HG03432 (cell line): ENCODE data around the gene ENOX1.

ENCODE experiments used
- ATAC-seq: cut with Tn5 transposase; IDR thresholded peaks from one replicate; pipeline ENCODE4 v1.9.1; 2021; ENCODE audit warnings: mild to moderate bottlenecking, moderate library complexity; ENCODE audit not compliant: unreplicated experiment

The ENOX1 gene

DNA sequence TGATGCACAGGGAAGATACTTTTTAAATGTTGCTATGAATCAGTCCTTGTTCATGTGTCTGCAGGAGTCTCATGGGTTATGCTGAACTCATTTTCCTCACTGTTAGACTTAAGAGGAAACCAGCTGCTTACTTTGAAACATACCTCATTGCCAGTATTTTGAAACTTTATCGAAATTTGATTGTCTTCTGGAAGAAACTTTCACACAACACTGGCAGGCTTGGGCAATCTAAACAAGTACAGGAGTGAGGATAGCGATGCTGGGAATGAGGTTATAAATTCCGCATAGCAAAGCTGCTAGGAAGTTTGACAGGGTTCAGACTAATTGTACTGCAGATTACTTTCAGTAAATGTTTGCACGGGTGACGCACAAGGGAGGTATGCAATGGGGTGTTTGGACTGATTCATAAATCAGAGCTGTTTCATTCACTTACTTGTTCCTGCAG, 517.7 kb downstream of the ENOX1 start:
- no peak for ATAC-seq

DNA sequence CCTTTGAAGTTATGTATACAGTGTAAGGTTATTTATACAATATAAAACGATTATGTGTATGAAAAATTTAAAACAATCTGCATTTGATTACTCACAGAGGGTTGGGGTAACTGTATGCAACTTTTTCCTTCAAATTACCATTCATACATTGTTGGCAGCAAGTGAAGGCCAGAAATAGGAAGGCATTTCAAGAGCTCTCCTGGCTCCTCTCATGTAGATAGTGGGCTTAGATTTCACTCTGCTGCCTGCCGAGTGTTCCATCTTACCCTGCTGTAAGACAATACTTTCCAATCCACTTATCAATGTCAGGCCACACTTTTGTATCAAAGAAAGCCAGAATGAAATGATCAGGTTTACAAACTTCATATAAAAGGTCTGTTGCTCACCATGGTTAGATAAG, 518.1 kb downstream of the ENOX1 start:
- no peak for ATAC-seq

DNA sequence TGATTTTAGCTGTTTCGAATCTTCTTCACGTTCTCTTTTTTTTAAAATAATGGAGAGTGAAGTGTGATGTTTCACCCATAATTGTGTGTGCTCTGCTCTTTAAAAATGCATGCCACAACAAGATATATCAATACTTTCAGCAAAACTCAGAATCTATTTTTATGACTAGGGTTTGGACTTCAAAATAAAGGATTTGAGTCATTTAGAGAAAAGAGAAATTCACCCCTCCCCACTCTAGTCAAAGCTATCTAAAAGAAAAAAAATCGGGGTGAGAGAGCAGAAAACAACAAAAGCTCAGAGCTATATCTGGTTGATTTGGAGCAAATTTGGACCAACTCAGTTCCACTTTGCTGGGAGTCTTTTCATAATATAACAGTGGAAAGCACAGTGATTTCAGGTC, 518.9 kb downstream of the ENOX1 start:
- ATAC-seq = no peak

DNA sequence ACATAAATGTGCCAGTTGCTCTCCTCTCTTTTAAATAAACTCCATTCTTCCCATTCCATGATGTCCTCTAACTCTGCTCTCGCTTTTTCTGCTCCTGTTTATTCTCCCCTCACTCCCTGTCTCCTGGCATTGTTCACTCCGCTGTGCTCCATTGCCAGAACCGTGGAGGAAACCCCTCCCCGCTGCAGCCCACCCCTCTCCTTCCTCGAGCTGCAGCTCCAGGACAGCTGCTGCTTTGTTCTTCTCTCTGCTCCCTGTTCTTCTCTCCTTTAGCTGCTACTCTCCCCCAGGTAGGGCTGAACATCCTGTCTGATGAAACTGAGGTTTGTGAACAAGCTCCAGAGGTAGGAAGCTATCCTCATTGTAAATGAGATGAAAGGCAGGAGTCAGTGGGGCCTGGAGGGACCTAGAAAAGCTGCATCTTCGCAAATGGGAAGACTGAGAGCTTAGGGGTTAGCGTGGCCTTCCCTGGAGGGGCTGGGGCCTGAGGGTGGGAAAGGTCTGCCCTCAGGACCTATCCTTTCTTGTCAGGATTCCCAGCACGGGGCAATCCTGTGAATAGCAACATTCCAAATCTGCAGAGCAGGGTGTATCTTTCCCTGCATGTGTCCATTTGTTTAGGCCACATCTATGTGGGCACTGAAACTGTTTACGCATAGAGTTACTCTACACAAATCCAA, 519.7 kb downstream of the ENOX1 start:
- ATAC-seq = no peak

DNA sequence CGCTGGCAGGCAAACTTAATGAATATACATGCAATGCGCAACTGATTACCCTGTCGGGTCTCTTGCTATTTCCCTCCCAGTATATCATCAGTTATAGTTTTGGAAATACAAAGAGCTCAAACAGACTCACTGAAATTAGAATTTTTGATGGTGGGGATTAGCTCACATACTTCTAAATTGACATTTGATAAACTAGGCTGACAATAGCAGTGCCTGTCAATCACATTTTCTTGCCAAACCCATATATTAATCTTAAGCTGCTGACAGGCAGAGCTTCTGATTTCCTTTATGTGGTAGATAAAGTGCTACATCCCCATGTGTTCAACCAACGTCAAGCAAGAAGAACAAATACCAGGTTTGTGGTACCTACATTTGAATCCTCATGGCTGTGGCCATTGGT, 521.7 kb downstream of the ENOX1 start:
- ATAC-seq = no peak

DNA sequence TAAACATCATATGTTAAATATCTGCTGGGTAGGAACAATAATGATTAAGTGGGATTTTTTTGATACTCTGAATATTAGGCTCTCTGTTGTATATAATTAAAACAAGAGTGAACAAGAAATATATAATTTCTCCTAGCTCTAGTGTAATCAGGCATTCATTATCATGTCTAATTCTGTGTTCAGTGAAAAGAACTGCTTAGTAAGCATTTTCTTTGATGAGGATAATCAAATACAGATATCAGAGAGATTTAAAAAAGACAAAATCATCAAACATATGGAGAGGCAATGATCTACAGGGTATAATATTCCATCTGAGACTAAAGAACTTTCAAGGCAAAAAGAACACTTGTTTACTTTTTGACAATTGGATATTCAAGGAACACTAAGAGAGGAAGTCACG, 522.3 kb downstream of the ENOX1 start:
- no peak for ATAC-seq

- peak; percentile 39 for ATAC-seq
Measured at GRCh38 chr13:43263047-43263446, 523.7 kb downstream of the ENOX1 start.

DNA sequence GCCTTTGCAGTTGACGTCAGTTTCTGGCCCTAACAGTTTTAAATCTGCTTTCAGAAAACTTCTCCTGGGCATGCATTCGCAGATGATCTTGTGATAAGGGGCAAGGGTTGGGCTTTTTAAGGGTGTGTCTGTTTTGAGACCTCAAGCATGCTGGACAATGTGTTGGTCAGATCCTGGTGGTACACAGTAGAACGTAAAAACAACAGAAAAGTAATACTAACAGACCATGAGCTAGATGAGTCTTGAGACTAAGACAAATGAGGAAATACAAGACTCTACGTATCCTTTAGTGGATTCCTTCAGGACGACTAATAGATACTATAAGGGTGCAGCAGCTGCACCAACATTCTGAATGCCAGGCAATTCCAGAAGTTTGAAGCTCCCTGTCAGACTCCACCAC, 525.8 kb downstream of the ENOX1 start:
- no peak for ATAC-seq

DNA sequence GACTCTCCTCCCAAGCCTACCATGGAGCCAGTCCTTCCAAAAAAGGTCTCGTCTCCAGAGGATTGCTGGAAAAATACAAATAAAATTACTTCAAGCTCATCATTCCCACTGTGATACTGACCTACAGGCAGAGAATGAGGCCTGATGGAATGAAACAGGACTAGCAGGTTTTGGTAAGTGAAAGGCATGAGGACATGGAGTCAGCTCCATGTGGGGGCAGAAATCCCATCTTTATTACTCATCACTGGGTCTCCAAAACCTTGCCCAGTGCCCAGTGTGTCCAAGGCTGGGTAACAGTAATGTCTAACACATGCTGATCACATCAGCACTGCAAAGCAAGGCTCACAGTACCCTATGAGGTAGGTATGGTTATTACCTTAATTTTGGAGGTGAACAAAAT, 528.0 kb downstream of the ENOX1 start:
- no peak for ATAC-seq

DNA sequence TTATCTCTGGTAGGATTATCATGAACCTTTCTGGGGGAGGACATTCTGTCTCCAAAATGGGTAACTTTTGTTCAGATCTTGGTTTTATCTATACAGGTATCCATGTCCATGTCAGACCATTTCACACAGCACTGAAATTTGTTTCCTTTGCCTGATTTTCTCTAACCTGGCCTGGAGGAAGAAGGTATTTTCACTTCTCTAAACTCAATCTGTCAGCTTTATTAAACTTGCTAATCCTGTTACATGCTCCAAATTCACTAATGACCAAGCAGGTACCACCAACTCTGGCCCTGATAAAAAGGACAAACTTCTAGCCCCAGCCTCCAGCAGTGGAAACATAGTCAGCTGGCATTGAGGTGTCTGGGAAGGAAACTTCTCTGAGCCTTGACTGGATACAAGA, 529.0 kb downstream of the ENOX1 start:
- ATAC-seq = no peak

DNA sequence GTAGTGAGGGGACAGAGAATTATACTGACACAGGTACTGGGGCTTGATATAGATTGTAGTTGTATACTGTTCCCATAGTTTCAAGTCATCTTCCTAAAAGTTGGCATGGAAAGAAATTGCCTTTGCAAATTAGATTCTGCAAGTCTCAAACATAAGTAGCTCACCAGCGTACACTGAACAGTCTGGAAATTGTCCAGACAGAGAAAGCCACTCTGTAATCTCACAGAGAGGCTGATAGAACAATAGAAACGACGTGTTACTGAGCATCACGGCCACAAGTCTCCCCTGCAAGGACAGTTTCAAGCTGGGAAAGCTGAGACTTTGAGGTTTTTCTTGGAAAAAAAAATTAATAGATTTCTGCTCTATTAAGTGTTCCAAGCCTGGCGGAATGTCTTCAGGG, 534.8 kb downstream of the ENOX1 start:
- no peak for ATAC-seq

DNA sequence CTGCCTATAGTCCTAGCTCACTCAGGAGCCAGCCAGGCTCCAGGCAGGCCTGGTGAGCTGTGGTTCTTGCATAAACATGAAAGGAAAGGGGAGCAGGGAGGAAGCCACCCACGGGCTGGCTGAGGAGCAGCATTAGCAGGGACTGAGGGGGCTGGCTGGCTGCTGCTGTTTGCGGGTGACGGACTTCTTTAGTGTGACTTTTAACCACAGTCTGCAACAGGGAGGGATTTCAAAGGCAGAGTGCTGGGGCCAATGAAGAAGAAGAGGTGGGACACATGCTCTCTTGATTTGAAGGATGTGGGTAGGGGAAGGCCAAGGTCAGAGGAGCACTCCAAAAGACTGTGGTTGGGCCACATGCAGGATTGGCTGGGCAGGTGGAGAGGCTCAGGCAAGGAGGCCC, 540.4 kb downstream of the ENOX1 start:
- ATAC-seq = no peak

- ATAC-seq = no peak
Measured at GRCh38 chr13:43245374-43245964, 541.3 kb downstream of the ENOX1 start.

- ATAC-seq = no peak
Measured at GRCh38 chr13:43244481-43244880, 542.3 kb downstream of the ENOX1 start.

DNA sequence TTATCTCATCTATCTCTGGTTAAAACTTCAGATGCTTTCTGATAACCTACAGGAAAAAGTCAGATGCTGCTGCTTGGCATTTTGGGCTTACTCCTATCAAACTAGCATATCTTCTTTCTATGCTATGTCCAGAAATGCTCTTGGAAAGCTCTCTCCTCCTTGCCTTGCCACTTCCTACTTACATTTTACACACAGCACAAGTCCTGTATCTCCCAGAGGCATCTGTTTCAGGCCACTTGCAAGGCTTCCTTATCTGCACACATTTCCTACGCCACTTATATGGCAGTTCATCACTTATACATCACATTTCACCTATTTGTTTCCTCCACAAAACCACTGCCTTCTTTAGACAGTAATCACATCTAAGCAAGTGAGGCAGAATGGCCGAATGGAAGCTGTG, 543.1 kb downstream of the ENOX1 start:
- ATAC-seq = no peak

DNA sequence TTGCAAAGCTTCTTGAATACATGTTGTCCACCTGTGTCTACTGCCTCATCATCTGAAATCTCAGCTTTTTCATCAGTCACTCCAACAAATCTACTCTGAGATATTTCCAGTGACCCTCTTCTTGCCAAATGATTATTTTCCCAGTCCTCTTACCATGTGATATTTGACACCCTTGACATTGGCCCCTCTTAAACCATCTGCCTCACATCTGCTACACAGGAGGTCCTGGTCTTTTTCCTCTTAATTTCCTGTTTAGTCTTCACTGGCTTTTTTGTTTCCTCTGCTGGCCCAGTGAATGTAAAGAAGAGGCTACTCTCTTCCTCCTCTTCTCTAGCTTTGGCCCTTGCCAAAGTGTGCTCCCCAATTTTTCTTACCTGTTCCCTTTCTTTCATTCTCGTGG, 544.7 kb downstream of the ENOX1 start:
- ATAC-seq = no peak

DNA sequence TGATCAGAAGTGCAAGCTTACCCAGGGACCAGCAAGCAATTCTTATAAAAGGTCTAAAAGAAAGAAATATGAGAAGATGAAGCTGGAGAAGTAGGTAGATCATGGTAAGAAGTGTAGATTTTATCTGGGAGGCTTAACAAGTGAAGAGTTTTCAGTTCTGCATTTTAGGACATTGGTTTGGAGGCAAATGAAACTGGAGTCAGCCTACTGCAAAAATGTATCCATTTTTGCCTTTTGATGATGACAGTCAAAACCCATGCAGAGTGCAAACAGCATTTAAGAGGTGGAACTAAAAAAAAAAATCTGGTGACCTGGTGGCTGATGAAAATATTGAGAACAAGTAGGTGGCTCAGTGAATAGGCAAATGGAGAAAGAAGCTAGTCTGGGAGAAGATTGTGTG, 546.5 kb downstream of the ENOX1 start:
- peak; percentile 79 for ATAC-seq

GRCh38 chr13:43239275-43239840, 547.4 kb downstream of the ENOX1 start:
- ATAC-seq = no peak

DNA sequence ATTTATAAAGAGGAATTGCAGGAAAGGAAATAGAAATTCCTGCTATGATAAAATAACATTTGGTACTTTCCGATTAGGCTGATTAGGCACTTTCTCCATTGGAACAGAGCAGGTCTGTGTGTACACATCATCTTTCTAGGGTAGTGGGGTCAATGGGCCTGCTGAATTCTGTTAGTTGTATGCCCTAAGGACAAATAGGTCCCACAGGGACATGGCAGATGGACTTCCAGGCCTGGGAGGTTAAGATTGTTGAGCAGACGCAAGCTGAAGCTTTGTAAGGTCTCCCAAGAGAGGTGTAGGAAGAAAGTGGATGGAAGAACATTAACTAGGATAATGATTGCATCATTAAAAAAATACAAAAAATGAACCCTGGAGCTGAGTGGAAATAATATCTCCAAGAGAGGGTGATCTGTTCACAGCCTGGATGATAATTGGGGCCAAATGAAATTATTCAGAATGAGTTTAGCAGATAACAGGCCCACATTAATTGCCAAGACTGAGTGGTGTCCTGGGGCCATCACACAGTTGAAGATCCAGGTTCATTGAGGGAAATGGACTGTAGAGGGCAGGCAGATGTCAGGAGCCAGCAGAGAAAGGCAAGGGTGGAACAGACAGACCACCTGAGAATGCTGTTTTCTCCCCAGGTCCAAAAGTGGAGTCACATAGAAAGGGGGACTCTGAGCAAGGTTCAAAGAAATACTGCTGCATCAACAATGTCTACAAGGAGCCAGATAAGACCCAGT, 548.3 kb downstream of the ENOX1 start:
- no peak for ATAC-seq

DNA sequence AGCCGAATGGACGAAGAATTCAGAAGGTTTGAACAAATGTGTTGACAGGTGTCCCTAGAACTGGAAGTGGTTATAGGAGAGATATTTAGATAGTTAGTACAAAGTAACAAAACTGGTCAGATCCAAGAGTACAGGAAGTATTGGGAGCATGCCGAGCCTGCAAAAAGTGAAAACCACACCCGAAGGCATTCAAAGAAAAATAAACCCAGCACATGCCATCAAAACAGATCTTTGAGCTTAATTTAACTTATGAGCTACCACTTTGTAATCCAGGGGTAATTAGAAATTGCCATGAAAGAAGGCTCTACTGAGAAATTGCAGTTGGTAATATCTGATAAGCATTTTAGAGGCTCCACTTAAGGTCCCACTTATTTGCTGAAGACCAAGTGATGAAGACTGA, 549.2 kb downstream of the ENOX1 start:
- ATAC-seq = no peak

DNA sequence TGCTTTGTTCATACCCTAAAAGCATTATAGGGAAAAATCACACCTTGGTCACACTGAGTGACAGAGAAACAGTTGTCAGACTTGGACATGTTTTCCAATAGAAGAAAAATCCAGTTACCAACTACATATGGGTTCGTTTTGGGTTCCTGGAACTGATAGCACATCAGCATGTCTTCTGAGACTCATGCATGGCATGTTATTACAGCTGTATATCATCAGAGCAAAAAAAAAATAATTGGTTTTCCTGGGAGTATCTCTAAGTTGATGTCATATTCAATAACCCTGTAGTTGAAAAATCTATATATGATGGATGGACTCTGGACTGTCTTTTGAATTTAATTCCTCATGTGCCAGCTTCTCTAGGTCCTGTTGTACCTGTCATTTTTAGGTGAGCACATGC, 551.7 kb downstream of the ENOX1 start:
- no peak for ATAC-seq

GRCh38 chr13:43232873-43233265, 553.9 kb downstream of the ENOX1 start:
- ATAC-seq = no peak
